Activated CD4-positive, alpha-beta T cell treated with anti-CD3 and anti-CD28 coated beads, Interleukin-2, amount 50 U/mL, for 4 hours (primary cell): ENCODE measurements around the gene CETN3.
"Not testable (repeated sequence)": the region's sequence is repeated elsewhere in the genome, so short reads cannot be mapped to it uniquely, and the experiment has no call there.

ENCODE experiments used
- DNase-seq, 2 experiments: peaks; one replicate each; pipeline ENCODE4 v3.0.0-alpha.2; 2020

Gene CETN3

GRCh38 chr5:90381213-90381929, 28.2 kb downstream of the CETN3 start:
- no peak for DNase-seq

GRCh38 chr5:90379652-90380051, 29.9 kb downstream of the CETN3 start:
- no peak for DNase-seq

GRCh38 chr5:90378752-90379151, 30.8 kb downstream of the CETN3 start:
- no peak for DNase-seq

- not testable (repeated sequence) for DNase-seq
These were observed 38.3 kb downstream of the CETN3 start for GRCh38 chr5:90371269-90371668.

GRCh38 chr5:90368454-90369246, 40.9 kb downstream of the CETN3 start:
- no peak for DNase-seq

GRCh38 chr5:90367879-90368278, 41.7 kb downstream of the CETN3 start:
- no peak for DNase-seq

- DNase-seq: no peak
These were observed 42.6 kb downstream of the CETN3 start for GRCh38 chr5:90366948-90367347.

- no peak for DNase-seq
These were observed 44.2 kb downstream of the CETN3 start for GRCh38 chr5:90365328-90365727.

GRCh38 chr5:90359073-90359920, 50.3 kb downstream of the CETN3 start:
- no peak for DNase-seq

- DNase-seq: no peak
These were observed 52.9 kb downstream of the CETN3 start for GRCh38 chr5:90356622-90357021.

- DNase-seq: no peak
These were observed 53.4 kb downstream of the CETN3 start for GRCh38 chr5:90356176-90356575.

GRCh38 chr5:90355635-90356034, 53.9 kb downstream of the CETN3 start:
- no peak for DNase-seq

- DNase-seq: no peak
These were observed 56.3 kb downstream of the CETN3 start for GRCh38 chr5:90353254-90353653.

GRCh38 chr5:90351101-90351500, 58.5 kb downstream of the CETN3 start:
- DNase-seq: no peak

GRCh38 chr5:90347462-90347861, 62.1 kb downstream of the CETN3 start:
- no peak for DNase-seq

- DNase-seq: no peak
These were observed 63.9 kb downstream of the CETN3 start for GRCh38 chr5:90345684-90346083.

GRCh38 chr5:90344689-90345088, 64.9 kb downstream of the CETN3 start:
- DNase-seq: no peak

GRCh38 chr5:90343731-90344130, 65.8 kb downstream of the CETN3 start:
- not testable (repeated sequence) for DNase-seq

- DNase-seq: no peak
These were observed 67.0 kb downstream of the CETN3 start for GRCh38 chr5:90342576-90342975.
